Measurements from ENCODE around the gene CCL16.

DNA sequence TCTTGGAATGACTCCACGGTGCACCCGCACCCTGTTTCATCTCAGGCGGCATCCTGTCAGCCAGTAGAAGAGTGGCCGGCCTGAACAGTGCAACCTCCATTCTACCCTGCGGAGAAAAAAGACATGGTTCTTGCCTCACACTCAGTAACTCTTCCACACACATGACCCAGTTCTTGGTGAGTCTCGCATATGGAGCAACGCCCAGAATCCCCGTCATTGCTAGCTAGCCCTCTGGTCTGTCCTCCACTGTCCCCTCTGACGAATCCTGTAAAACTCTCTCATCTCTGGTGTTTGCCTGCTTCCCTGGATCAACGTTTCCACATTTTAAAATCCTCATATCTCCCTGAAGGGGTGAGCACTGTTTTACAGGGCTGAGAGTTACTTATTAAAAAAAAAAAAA lies 46.5 kb downstream of the CCL16 start:
- TF ChIP-seq, protein P1, sequence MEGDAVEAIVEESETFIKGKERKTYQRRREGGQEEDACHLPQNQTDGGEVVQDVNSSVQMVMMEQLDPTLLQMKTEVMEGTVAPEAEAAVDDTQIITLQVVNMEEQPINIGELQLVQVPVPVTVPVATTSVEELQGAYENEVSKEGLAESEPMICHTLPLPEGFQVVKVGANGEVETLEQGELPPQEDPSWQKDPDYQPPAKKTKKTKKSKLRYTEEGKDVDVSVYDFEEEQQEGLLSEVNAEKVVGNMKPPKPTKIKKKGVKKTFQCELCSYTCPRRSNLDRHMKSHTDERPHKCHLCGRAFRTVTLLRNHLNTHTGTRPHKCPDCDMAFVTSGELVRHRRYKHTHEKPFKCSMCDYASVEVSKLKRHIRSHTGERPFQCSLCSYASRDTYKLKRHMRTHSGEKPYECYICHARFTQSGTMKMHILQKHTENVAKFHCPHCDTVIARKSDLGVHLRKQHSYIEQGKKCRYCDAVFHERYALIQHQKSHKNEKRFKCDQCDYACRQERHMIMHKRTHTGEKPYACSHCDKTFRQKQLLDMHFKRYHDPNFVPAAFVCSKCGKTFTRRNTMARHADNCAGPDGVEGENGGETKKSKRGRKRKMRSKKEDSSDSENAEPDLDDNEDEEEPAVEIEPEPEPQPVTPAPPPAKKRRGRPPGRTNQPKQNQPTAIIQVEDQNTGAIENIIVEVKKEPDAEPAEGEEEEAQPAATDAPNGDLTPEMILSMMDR (IDR thresholded peaks at IDR 0.05) = no peak
- no peak for TF ChIP-seq EP300 (IDR thresholded peaks at IDR 0.05)
- no peak for TF ChIP-seq POLR2A (IDR thresholded peaks at IDR 0.05)

Measured in upper lobe of left lung (tissue), 4 donors.